ENCODE data around the gene MYH2. TPM values are rescaled to one million over a fixed set of nuclear protein-coding genes. Genes with fewer than 3 reads are reported as not detected.

MYH2 gene
- total and polyA plus RNA-seq, 2 of the 4 experiments (the other 2 are of a cell fraction): not detected

- in situ Hi-C loops (cut with MboI; ENCODE audit: low sequenced_read_pairs) (no loop called here), intact Hi-C loops (cut with micrococcal nuclease) (no loop called here), dilution Hi-C loops (cut with HindIII; ENCODE audit: low sequenced_read_pairs, unreplicated experiment) (no loop called here)
- Histone ChIP-seq H3K27me3 (ENCODE audit: control insufficient read depth, insufficient read depth, low read length) (no peaks in the 10 kb centered on the region), H3K4me1 (ENCODE audit: control insufficient read depth, insufficient read depth, low read length) (no peaks in the 10 kb centered on the region), H3K9me3 (ENCODE audit: control insufficient read depth, insufficient read depth, low read length) (no peaks in the 10 kb centered on the region), H3K79me1 (ENCODE audit: low read depth in 1 of 2, low read length in 2 of 2) (no peaks in the 10 kb centered on the region), H2AFZ (replicated peaks; ENCODE audit: low read length, poor library complexity) (no peak within 1 kb of the TSS), H3K14ac (replicated peaks; ENCODE audit: low read depth, low read length) (no peak within 1 kb of the TSS), H3K9ac (ENCODE audit: low read depth, low read length) (no peak within 1 kb of the TSS), H3K36me3 (ENCODE audit: control insufficient read depth, insufficient read depth, low read length) (no peaks in the 10 kb centered on the region), H4K8ac (ENCODE audit: low read depth in 2 of 2, low read length in 2 of 2) (no peak within 1 kb of the TSS), H2BK120ac (ENCODE audit: low read depth, low read length) (no peak within 1 kb of the TSS), H4K5ac (ENCODE audit: low read depth, low read length) (no peak within 1 kb of the TSS), H4K20me1 (ENCODE audit: insufficient read depth, low read length) (no peaks in the 10 kb centered on the region), H2BK15ac (ENCODE audit: low read depth, low read length) (no peak within 1 kb of the TSS), H3K9me1 (ENCODE audit: insufficient read depth, low read length) (no peaks in the 10 kb centered on the region), H3K56ac (ENCODE audit: extremely low read depth, insufficient read depth, low read length) (no peak within 1 kb of the TSS), H2BK5ac (ENCODE audit: low read depth, low read length, poor library complexity, severe bottlenecking) (no peak within 1 kb of the TSS), H2AK5ac (ENCODE audit: low read depth, low read length) (no peak within 1 kb of the TSS), H3K4me3 (ENCODE audit: insufficient read depth, low read depth, low read length) (no peak within 1 kb of the TSS), H4K91ac (ENCODE audit: insufficient read depth, low read depth, low read length) (no peak within 1 kb of the TSS), H3K4ac (ENCODE audit: low read depth, low read length) (no peak within 1 kb of the TSS), H3K18ac (ENCODE audit: low read depth, low read length) (no peak within 1 kb of the TSS), H2BK20ac (ENCODE audit: low read depth, low read length) (no peak within 1 kb of the TSS), H3K4me2 (ENCODE audit: low read depth, low read length) (no peak within 1 kb of the TSS), H3K23ac (ENCODE audit: low read depth, low read length) (no peak within 1 kb of the TSS), H3K27ac (ENCODE audit: insufficient read depth, low read length) (no peak within 1 kb of the TSS), H2AK9ac (replicated peaks; ENCODE audit: low read depth, low read length, poor library complexity) (no peak within 1 kb of the TSS)
- TF ChIP-seq CEBPB (IDR thresholded peaks at IDR 0.05; ENCODE audit: low read depth, low read length) (no peak), FOS (IDR thresholded peaks at IDR 0.05; ENCODE audit: low read depth, low read length) (no peak), RCOR1 (IDR thresholded peaks at IDR 0.05; ENCODE audit: insufficient replicate concordance, low read length) (no peak), MAFK (IDR thresholded peaks at IDR 0.05; ENCODE audit: low read depth, low read length) (no peak), RAD21 (IDR thresholded peaks at IDR 0.05; ENCODE audit: low read length) (no peak), CTCF (conservative IDR thresholded peaks at IDR 0.05; ENCODE audit: low read depth, low read length) (no peak), RFX5 (IDR thresholded peaks at IDR 0.05; ENCODE audit: low read depth, low read length) (no peak), MXI1 (IDR thresholded peaks at IDR 0.05; ENCODE audit: borderline replicate concordance, low read depth, low read length) (no peak), ELK1 (IDR thresholded peaks at IDR 0.05; ENCODE audit: borderline replicate concordance, low read depth, low read length) (no peak), USF2 (IDR thresholded peaks at IDR 0.05; ENCODE audit: low read depth, low read length) (no peak), MAZ (IDR thresholded peaks at IDR 0.05; ENCODE audit: borderline replicate concordance, low read depth, low read length) (no peak), POLR2A (IDR thresholded peaks at IDR 0.05; ENCODE audit: low read depth, low read length) (no peak), NFE2L2 (IDR thresholded peaks at IDR 0.05; ENCODE audit: low read depth, low read length) (no peak), BHLHE40 (IDR thresholded peaks at IDR 0.05; ENCODE audit: low read depth, low read length) (no peak), SMC3 (IDR thresholded peaks at IDR 0.05; ENCODE audit: low read depth, low read length) (no peak), CHD1 (IDR thresholded peaks at IDR 0.05; ENCODE audit: low read depth, low read length) (no peak)
- DNase-seq: no peak
- WGBS, 2 experiments (ENCODE audit: extremely low coverage in 2 of 2, insufficient read length in 1 of 2): 80% methylated on average over 2 of the region's 11 CpGs; no CpG with 5 or more reads in 1 of the 2 experiments
- CTCF ChIA-PET: no interaction called here
- BruUV-seq (replicated peaks): no TSS peak
- no peak for ATAC-seq (ENCODE audit: low read depth)
- POLR2A ChIA-PET (ENCODE audit: unreplicated experiment): no interaction called here
Measured at GRCh38 chr17:10518271-10519037, 31.0 kb downstream of the MYH2 start, which contains the start of gene MYH1. Gene MYH1, minus strand, starts transcription at chr17:10518542. Its CDS starts 1,900 bp downstream, at chr17:10516642.
